ENCODE measurements around the gene HES1. TPM values are rescaled to one million over a fixed set of nuclear protein-coding genes. Genes with fewer than 3 reads are reported as not detected.

HES1 gene
- total and polyA plus RNA-seq, 10 of the 15 experiments (the other 5 are each of a cell fraction or from before 2014, with no cell fraction given), result 0.46 to 5.3 (median 2.3) TPM

DNA sequence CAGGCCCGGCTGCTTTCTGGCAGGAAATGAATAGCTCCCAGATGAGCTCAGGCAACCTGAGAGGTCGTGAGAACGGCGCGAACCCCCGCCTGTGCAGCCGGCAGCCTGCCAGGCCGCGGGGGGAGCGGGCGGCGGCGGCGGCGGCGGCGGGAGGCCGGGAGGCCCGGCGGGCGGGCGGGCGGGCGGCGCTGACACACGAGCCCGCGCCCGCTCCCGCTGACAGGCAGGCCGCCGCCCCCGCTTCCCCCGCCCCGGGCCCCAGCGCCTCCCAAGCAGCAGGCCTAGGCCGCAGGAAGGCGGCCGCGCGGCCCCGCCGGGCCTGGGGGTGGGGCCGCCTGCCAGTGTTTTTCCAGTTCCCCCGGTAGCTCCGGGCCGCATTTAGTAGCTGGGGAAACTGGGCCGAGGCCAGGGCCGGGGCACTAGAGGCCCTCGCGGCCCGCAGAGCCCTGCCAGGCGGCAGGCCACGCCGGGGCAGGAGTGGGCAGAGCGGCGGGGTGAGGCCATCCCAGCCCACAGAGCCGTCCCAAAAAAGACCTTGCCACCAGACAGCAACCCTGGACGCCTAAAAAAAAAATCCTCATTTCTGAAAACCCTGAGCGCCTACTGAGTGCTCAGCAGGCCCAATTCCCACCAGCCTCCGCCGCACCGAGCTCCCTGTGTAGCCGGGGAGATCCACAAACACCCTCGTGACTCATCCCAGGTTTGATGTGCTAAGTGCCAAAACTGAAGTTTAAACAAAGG is 5.6 kb downstream of the HES1 start:
- SMC1A ChIA-PET (ENCODE audit: uncharacterized antibody, unreplicated experiment), result interaction anchor here (1.1 to 4.1 kb wide), 2 partner anchors 11 to 174 kb away, joined by 4 to 12 read pairs; no protein-coding TSS in a partner anchor
- TF ChIP-seq RAD21 (IDR thresholded peaks at IDR 0.05; ENCODE audit: insufficient read depth, low read depth, low read length) (no peak), HDGF (IDR thresholded peaks at IDR 0.05) (no peak), POLR2A (IDR thresholded peaks at IDR 0.05; ENCODE audit: low read depth, low read length) (peak; percentile 4; the same call in 1 of the 2 replicates), CEBPZ (IDR thresholded peaks at IDR 0.05; ENCODE audit: low read depth, low read length) (no peak), ATF7 (IDR thresholded peaks at IDR 0.05; ENCODE audit: low read depth) (no peak), ZBED1 (IDR thresholded peaks at IDR 0.05; ENCODE audit: borderline replicate concordance) (no peak), CREM (IDR thresholded peaks at IDR 0.05; ENCODE audit: low read depth) (no peak), EED (IDR thresholded peaks at IDR 0.05; ENCODE audit: low read depth) (0 out of 2 replicates have a peak, but pooled peaks have one; percentile 17), IKZF1 (conservative IDR thresholded peaks at IDR 0.05) (0 out of 2 replicates have a peak, but pooled peaks have one; percentile 18), KDM1A (IDR thresholded peaks at IDR 0.05; ENCODE audit: borderline replicate concordance) (no peak), EGR1 (IDR thresholded peaks at IDR 0.05; ENCODE audit: borderline replicate concordance in 1 of 2, low read depth in 2 of 2, low read length in 2 of 2) (peak in 1 of 2 experiments; percentile 92; a peak in 2 of 3 replicates)
- DNase-seq (ENCODE audit: low read depth, low spot score) (no peak), ATAC-seq (peak; percentile 56), FAIRE-seq (no peak)
- peaks cover 0 to 4% of the 10 kb centered on the region in 2 experiments; a peak in 3 of 4 replicates for H3K27me3 ChIP-seq (replicated peaks in 1 of 2; ENCODE audit: control insufficient read depth in 2 of 2, insufficient read depth in 2 of 2, low read length in 1 of 2)
- WGBS (ENCODE audit: insufficient coverage, insufficient replicate concordance, low lambda C conversion rate, missing lambda C conversion rate), result 26% methylated on average over 33 of the region's 65 CpGs
- peak overlapping the region; percentile 83 for H3K4me2 ChIP-seq (ENCODE audit: control insufficient read depth, insufficient read depth)
- H3K79me2 ChIP-seq (ENCODE audit: control insufficient read depth, insufficient read depth, low read length), result no peaks in the 10 kb centered on the region
- H4K20me1 ChIP-seq (ENCODE audit: control insufficient read depth, insufficient read depth), result no peaks in the 10 kb centered on the region
- POLR2A ChIA-PET, result interaction anchor here (0.8 to 1.1 kb wide), 2 partner anchors 11 to 397 kb away, joined by 3 to 6 read pairs; no protein-coding TSS in a partner anchor
- no peaks in the 10 kb centered on the region for H3K36me3 ChIP-seq (ENCODE audit: control insufficient read depth in 2 of 2, insufficient read depth in 2 of 2, low read length in 1 of 2)
- H3K4me3 ChIP-seq, result peak overlapping the region; percentile 58; the same call in 1 of the 2 replicates
- CTCF ChIA-PET, result interaction anchor here (0.7 to 1.5 kb wide), 3 partner anchors 167 to 361 kb away, joined by 4 to 5 read pairs (median 4); no protein-coding TSS in a partner anchor
- no peak overlapping the region for H3K27ac ChIP-seq (ENCODE audit: control insufficient read depth, insufficient read depth)
- no TSS peak for BruUV-seq (replicated peaks)
- H3K4me1 ChIP-seq (ENCODE audit: control insufficient read depth, insufficient read depth, low read length), result peaks cover 9% of the 10 kb centered on the region
- H3K9ac ChIP-seq (ENCODE audit: control insufficient read depth, insufficient read depth, low read length), result peak overlapping the region; percentile 63; the same call in 1 of the 2 replicates
- peak overlapping the region; percentile 13 for H2AFZ ChIP-seq (ENCODE audit: control insufficient read depth, low read depth, low read length)
- in situ Hi-C loops (cut with MboI), result no loop called here
- H3K9me3 ChIP-seq (replicated peaks; ENCODE audit: control insufficient read depth, insufficient read depth, low read length), result no peaks in the 10 kb centered on the region
- RAD21 ChIA-PET (ENCODE audit: unreplicated experiment), result interaction anchor here (1.3 kb wide), 1 partner anchor 11 kb away, joined by 10 read pairs; no protein-coding TSS in a partner anchor
- intact Hi-C loops (cut with micrococcal nuclease; ENCODE audit: unreplicated experiment), result no loop called here

All from GM12878 (cell line).